ENCODE measurements around the gene SIRPG.

SIRPG gene

DNA sequence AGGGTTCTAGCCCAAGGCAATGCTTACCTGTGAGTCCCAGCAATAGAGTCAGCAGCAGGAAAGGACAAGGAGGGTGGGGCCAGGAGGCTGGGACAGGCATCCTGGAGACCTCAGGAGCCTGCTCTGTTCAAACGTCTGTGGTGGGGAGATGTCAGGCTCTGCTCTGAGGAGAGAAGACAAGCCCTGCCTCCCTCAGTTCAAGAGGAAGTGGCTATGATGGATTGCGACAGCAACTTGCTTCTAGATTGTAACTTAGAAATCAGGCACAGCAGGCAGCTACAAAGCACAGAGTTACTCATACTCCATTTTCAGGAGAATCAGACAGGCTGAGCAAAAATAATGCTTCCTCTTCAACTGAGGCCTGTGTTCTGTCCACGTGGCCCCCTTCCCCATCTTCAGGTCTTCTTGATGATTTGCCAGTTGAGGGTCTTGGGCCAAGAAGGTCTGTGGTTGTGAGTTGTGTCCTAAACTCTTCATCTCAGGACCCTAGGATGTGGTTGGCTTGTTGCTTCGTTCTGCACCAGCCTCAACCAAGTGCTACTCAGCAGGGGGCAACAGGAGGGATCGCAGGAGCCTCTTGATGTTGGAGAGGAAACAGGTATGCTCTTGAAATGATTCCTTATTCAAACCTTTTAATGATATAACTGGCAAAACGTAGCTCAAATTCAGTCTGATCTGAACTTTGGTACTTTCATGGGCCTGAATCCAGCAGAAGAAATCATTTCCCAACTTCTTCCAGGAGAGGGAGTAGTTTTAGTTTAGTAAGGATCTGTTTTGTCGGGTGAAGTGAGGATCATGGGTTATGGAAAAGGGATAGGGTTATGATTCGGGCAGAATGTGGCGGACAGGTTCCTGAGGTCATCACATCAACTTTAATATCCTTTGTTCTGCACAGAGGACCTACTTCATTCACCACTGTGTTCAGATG lies 68.8 kb downstream of the SIRPG start:
- no peak for DNase-seq

DNA sequence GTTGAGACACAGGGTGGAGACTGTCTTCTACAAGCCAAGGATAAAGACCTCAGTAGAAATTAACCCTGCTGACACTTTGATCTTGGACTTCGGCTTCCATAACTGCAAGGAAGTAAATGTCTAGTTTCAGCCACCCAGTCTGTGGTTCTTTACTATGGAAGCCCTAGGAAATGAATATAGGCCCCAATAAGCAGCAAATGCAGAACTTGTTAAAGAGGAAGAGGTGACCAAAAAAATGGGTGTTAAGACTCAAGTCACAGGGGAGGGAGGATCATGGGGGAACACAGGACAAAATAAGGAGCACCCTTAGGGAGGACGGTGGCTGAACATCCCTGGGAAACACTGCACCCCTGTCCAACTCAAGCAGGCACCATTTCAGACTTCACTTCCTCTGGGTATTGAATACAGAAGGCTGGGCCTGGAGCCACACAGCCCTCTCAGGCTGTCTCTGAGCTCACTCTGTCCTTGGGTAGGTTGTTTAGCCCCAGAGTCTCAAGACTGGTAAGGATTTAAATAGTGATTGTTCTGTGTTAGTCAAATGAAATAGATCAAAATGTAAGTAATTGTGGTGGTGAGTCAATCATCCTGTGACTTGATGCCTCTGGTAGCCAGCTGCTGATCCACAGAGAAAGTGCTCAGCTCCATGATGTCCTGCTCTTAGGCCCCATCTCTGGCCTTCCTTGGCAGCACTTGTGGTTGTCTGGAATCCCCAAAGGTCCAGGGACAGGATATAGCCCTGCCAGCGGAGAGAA lies 69.6 kb downstream of the SIRPG start:
- DNase-seq = no peak

DNA sequence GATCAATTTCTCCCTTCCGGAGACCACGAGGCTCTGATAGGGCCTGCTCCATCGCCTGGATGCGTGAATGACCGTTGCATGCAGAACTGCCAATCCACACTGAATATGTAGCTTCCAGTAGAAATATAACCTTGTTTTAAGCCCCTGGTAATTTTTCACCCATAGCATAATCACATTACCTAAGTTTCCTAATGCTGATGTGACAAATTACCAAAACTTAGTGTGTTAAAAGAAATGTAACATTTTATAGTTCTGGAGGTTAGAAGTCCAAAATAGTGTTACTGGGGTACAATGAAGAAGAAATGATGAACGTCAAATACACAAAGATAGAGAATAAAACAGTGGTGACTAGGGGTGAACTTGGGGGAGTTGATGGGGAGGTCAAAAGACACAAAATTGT lies 78.1 kb downstream of the SIRPG start:
- no peak for DNase-seq
